GM12878 (cell line): ENCODE measurements around the gene UXS1. TPM values are rescaled to one million over a fixed set of nuclear protein-coding genes. Genes with fewer than 3 reads are reported as not detected.
A peak's percentile ranks its signal among the peaks of the same experiment; 100 is the strongest.

Experiments
- ATAC-seq: fragments of 200-7000 bp; cut with Tn5 transposase; 3 replicates; pipeline ENCODE4 v1.9.1; 2020; ENCODE audit warnings: mild to moderate bottlenecking, moderate library complexity
- BruUV-seq: library from RNA; stranded (reverse); fragments of 400-500 nt; replicated peaks from 2 replicates; lab custom pipeline; 2021; lab: Mats Ljungman, UMichigan
- CTCF ChIA-PET: fragments of 300-600 bp; sonication (Branson Sonifier 250); formaldehyde crosslinking; extraction: SDS; loops from one replicate; lab custom pipeline; 2021; ENCODE audit warnings: inconsistent platforms; lab: Yijun Ruan, JAX
- POLR2A ChIA-PET: fragments of 350-600 bp; formaldehyde crosslinking; extraction: SDS; loops from one replicate; lab custom pipeline; 2021; ENCODE audit warnings: inconsistent platforms; lab: Charles Lee
- RAD21 ChIA-PET: fragments of 300-600 bp; sonication (Branson Sonifier 250); formaldehyde crosslinking; loops from one replicate; lab custom pipeline; 2023; ENCODE audit warnings: antibody characterized with exemption; ENCODE audit not compliant: unreplicated experiment; lab: Charles Lee
- SMC1A ChIA-PET: fragments of 300-600 bp; sonication (Branson Sonifier 250); formaldehyde crosslinking; loops from one replicate; lab custom pipeline; 2023; ENCODE audit not compliant: unreplicated experiment, uncharacterized antibody; lab: Charles Lee
- DNase-seq: peaks from one replicate; pipeline ENCODE4 v3.0.0-alpha.2; 2011; ENCODE audit warnings: low read depth, low spot score
- FAIRE-seq: peaks from 3 replicates; lab custom pipeline; 2011; peaks lifted over from hg19 to GRCh38; lab: Jason Lieb, UNC
- H2AFZ ChIP-seq: 2 replicates; pipeline ENCODE4 v1.6.0; 2011; ENCODE audit warnings: low read depth, low read length, control low read depth; ENCODE audit not compliant: control insufficient read depth
- H3K27ac ChIP-seq: 2 replicates; pipeline ENCODE4 v1.5.1; 2011; ENCODE audit warnings: control low read depth; ENCODE audit not compliant: control insufficient read depth, insufficient read depth
- H3K27me3 ChIP-seq, 2 experiments: replicated peaks in 1 of 2; 2 replicates each; pipeline versions ENCODE4 v1.6.0 to v1.6.1; 2011; ENCODE audit warnings: low read length in 1 of 2; ENCODE audit not compliant: control insufficient read depth in 2 of 2, insufficient read depth in 2 of 2
- H3K36me3 ChIP-seq, 2 experiments: 2 replicates each; pipeline ENCODE4 v1.5.1; 2011; ENCODE audit warnings: low read length in 1 of 2; ENCODE audit not compliant: control insufficient read depth in 2 of 2, insufficient read depth in 2 of 2
- H3K4me1 ChIP-seq: 2 replicates; pipeline ENCODE4 v1.6.1; 2011; ENCODE audit warnings: mild to moderate bottlenecking, low read length, moderate library complexity, mixed read lengths; ENCODE audit not compliant: control insufficient read depth, insufficient read depth
- H3K4me2 ChIP-seq: 2 replicates; pipeline ENCODE4 v1.6.0; 2011; ENCODE audit warnings: control low read depth; ENCODE audit not compliant: control insufficient read depth, insufficient read depth
- H3K4me3 ChIP-seq: fragments of 200-600 bp; sonication (generic); 2 replicates; pipeline ENCODE4 v1.5.1; 2016
- H3K79me2 ChIP-seq: 2 replicates; pipeline ENCODE4 v1.6.0; 2011; ENCODE audit warnings: low read length; ENCODE audit not compliant: control insufficient read depth, insufficient read depth
- H3K9ac ChIP-seq: 2 replicates; pipeline ENCODE4 v1.8.0; 2011; ENCODE audit warnings: low read length, control low read depth, mixed read lengths; ENCODE audit not compliant: control insufficient read depth, insufficient read depth
- H3K9me3 ChIP-seq: replicated peaks from 3 replicates; pipeline ENCODE4 v1.5.1; 2011; ENCODE audit warnings: mild to moderate bottlenecking, low read length; ENCODE audit not compliant: control insufficient read depth, insufficient read depth
- H4K20me1 ChIP-seq: 2 replicates; pipeline ENCODE4 v1.6.0; 2011; ENCODE audit not compliant: control insufficient read depth, insufficient read depth
- IKZF2 ChIP-seq, 2 experiments: fragments of 450-650 bp; IDR thresholded peaks; 2 replicates each; pipeline ENCODE4 v1.6.1; 2017; ENCODE audit warnings: mild to moderate bottlenecking in 2 of 2, moderate library complexity in 2 of 2
- NFXL1 ChIP-seq: fragments of 450-650 bp; IDR thresholded peaks from 2 replicates; pipeline ENCODE4 v1.6.1; 2017; ENCODE audit warnings: antibody characterized with exemption, mild to moderate bottlenecking, borderline replicate concordance
- POLR2A ChIP-seq: IDR thresholded peaks from 2 replicates; pipeline ENCODE4 v1.6.1; 2011; ENCODE audit warnings: low read depth, mild to moderate bottlenecking, low read length
- SMARCA5 ChIP-seq: fragments of 450-650 bp; IDR thresholded peaks from 2 replicates; pipeline ENCODE4 v1.6.1; 2017; ENCODE audit warnings: mild to moderate bottlenecking
- SPI1 ChIP-seq: IDR thresholded peaks from 2 replicates; pipeline ENCODE4 v1.6.1; 2011; ENCODE audit warnings: low read depth, mild to moderate bottlenecking, low read length, moderate library complexity, borderline replicate concordance; ENCODE audit not compliant: insufficient read depth
- STAT1 ChIP-seq: fragments of 450-650 bp; conservative IDR thresholded peaks from 2 replicates; pipeline ENCODE4 v1.6.1; 2014; ENCODE audit warnings: antibody characterized with exemption, mild to moderate bottlenecking
- WGBS: methylation state at CpG from one replicate; pipeline ENCODE4 v1.1.6; 2016; ENCODE audit warnings: low lambda C conversion rate; ENCODE audit not compliant: insufficient replicate concordance, insufficient coverage; ENCODE audit errors: missing lambda C conversion rate; 5-methylcytosine and 5-hydroxymethylcytosine counted together
- in situ Hi-C: fragments of 300-500 bp; cut with MboI; formaldehyde crosslinking; loops from 9 replicates; pipeline ENCODE4 v1.14.3; 2018; ENCODE audit warnings: mixed read lengths
- intact Hi-C: fragments of 100-400 bp; cut with micrococcal nuclease; formaldehyde crosslinking; loops from one replicate; pipeline ENCODE4 v1.14.2; 2022; ENCODE audit not compliant: unreplicated experiment
- polyA plus RNA-seq, 11 experiments: library from polyadenylated mRNA; depleted of rRNA in 4 of 11; unstranded in 6 of 11; stranded (reverse) in 5 of 11; fragments of >200 nt; fragmentation: Nextera tagmentation in 4 of 11; fragmentation: Illumina TruSeq in 1 of 11; extraction: Ambion mirVana in 4 of 11; extraction: Trizol in 1 of 11; gene quantifications; 1 replicate in 1 of 11; 2 replicates in 10 of 11; pipeline versions ENCODE4 v1.2.1 to v1.2.3, GENCODE V29; 2011 to 2016; ENCODE audit warnings: inconsistent platforms in 2 of 11, missing spikeins in 2 of 11, low read depth in 1 of 11
- total RNA-seq, 4 experiments: library from RNA; depleted of rRNA in 3 of 4; stranded (reverse); fragments of >200 nt in 3 of 4; fragmentation: Illumina TruSeq in 1 of 4; extraction: Trizol in 1 of 4; gene quantifications; 2 replicates each; pipeline versions ENCODE4 v1.2.1 to v1.2.3, GENCODE V29; 2013 to 2021
- TF ChIP-seq, protein P1 (sequence below): fragments of 450-650 bp; IDR thresholded peaks from 2 replicates; pipeline ENCODE4 v1.6.1; 2017; ENCODE audit warnings: antibody characterized with exemption, mild to moderate bottlenecking, moderate library complexity
- TF ChIP-seq, protein P2 (sequence below): IDR thresholded peaks from 2 replicates; pipeline ENCODE4 v1.6.1; 2012; ENCODE audit warnings: low read depth, low read length, improper control_type of control experiment
- TF ChIP-seq, protein P3 (sequence below): fragments of 450-650 bp; IDR thresholded peaks from 2 replicates; pipeline ENCODE4 v1.6.1; 2016; ENCODE audit warnings: mild to moderate bottlenecking, moderate library complexity, borderline replicate concordance
- TF ChIP-seq, protein P4 (sequence below): fragments of 450-650 bp; IDR thresholded peaks from 2 replicates; pipeline ENCODE4 v1.6.1; 2017; ENCODE audit warnings: mild to moderate bottlenecking, moderate library complexity

The UXS1 gene
- total and polyA plus RNA-seq, 10 of the 15 experiments (the other 5 are each of a cell fraction or from before 2014, with no cell fraction given), result 6.0 to 25.4 (median 24.0) TPM

DNA sequence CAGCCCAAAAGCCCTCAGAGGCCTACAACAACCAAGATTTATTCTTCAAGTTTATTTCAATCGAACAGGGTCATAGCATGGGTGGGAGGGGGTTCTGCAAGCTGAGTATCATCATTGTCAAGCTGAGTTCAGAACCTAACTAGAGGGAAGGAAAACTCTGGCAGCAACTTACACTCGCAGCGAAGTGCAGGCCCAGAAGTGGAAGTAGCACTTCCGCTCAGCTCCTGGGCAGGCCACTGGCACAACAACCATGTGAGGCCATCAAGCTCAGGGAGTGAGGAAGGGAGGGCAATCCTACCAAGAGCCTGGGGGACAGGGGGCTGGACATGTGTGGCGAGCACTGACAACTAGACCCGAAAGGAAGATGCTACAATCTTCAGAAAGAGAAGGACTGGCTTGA lies 4.8 kb downstream of the UXS1 start:
- H3K4me3 ChIP-seq, result peak overlapping the region; percentile 41; the same call in 1 of the 2 replicates
- no peak for FAIRE-seq
- peak overlapping the region; percentile 72 for H3K27ac ChIP-seq
- no peaks in the 10 kb centered on the region for H3K9me3 ChIP-seq
- peaks cover 18% of the 10 kb centered on the region for H3K4me1 ChIP-seq
- H3K27me3 ChIP-seq, result no peaks in the 10 kb centered on the region
- ChIA-PET CTCF (no interaction called here), SMC1A (no interaction called here), POLR2A (interaction anchor here (0.6 kb wide), 1 partner anchor 48 kb away, joined by 3 read pairs; no protein-coding TSS in a partner anchor), RAD21 (no interaction called here)
- intact Hi-C loops (no loop called here), in situ Hi-C loops (loop anchor here (10.0 kb wide), 1 partner anchor 845 kb away; no protein-coding TSS in a partner anchor)
- peak; percentile 31 for ATAC-seq
- no TSS peak for BruUV-seq
- no peak for DNase-seq
- peaks cover 59% of the 10 kb centered on the region for H3K79me2 ChIP-seq
- no peaks in the 10 kb centered on the region for H4K20me1 ChIP-seq
- H3K36me3 ChIP-seq, result no peaks in the 10 kb centered on the region
- peak overlapping the region; percentile 65 for H2AFZ ChIP-seq
- peak overlapping the region; percentile 65 for H3K9ac ChIP-seq
- H3K4me2 ChIP-seq, result peak overlapping the region; percentile 79
- 81% methylated on average over 6 of the region's 6 CpGs for WGBS
- TF ChIP-seq, protein P1, sequence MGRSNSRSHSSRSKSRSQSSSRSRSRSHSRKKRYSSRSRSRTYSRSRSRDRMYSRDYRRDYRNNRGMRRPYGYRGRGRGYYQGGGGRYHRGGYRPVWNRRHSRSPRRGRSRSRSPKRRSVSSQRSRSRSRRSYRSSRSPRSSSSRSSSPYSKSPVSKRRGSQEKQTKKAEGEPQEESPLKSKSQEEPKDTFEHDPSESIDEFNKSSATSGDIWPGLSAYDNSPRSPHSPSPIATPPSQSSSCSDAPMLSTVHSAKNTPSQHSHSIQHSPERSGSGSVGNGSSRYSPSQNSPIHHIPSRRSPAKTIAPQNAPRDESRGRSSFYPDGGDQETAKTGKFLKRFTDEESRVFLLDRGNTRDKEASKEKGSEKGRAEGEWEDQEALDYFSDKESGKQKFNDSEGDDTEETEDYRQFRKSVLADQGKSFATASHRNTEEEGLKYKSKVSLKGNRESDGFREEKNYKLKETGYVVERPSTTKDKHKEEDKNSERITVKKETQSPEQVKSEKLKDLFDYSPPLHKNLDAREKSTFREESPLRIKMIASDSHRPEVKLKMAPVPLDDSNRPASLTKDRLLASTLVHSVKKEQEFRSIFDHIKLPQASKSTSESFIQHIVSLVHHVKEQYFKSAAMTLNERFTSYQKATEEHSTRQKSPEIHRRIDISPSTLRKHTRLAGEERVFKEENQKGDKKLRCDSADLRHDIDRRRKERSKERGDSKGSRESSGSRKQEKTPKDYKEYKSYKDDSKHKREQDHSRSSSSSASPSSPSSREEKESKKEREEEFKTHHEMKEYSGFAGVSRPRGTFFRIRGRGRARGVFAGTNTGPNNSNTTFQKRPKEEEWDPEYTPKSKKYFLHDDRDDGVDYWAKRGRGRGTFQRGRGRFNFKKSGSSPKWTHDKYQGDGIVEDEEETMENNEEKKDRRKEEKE, result no peak
- TF ChIP-seq, protein P2, sequence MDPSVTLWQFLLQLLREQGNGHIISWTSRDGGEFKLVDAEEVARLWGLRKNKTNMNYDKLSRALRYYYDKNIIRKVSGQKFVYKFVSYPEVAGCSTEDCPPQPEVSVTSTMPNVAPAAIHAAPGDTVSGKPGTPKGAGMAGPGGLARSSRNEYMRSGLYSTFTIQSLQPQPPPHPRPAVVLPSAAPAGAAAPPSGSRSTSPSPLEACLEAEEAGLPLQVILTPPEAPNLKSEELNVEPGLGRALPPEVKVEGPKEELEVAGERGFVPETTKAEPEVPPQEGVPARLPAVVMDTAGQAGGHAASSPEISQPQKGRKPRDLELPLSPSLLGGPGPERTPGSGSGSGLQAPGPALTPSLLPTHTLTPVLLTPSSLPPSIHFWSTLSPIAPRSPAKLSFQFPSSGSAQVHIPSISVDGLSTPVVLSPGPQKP, result no peak
- TF ChIP-seq, protein P3, sequence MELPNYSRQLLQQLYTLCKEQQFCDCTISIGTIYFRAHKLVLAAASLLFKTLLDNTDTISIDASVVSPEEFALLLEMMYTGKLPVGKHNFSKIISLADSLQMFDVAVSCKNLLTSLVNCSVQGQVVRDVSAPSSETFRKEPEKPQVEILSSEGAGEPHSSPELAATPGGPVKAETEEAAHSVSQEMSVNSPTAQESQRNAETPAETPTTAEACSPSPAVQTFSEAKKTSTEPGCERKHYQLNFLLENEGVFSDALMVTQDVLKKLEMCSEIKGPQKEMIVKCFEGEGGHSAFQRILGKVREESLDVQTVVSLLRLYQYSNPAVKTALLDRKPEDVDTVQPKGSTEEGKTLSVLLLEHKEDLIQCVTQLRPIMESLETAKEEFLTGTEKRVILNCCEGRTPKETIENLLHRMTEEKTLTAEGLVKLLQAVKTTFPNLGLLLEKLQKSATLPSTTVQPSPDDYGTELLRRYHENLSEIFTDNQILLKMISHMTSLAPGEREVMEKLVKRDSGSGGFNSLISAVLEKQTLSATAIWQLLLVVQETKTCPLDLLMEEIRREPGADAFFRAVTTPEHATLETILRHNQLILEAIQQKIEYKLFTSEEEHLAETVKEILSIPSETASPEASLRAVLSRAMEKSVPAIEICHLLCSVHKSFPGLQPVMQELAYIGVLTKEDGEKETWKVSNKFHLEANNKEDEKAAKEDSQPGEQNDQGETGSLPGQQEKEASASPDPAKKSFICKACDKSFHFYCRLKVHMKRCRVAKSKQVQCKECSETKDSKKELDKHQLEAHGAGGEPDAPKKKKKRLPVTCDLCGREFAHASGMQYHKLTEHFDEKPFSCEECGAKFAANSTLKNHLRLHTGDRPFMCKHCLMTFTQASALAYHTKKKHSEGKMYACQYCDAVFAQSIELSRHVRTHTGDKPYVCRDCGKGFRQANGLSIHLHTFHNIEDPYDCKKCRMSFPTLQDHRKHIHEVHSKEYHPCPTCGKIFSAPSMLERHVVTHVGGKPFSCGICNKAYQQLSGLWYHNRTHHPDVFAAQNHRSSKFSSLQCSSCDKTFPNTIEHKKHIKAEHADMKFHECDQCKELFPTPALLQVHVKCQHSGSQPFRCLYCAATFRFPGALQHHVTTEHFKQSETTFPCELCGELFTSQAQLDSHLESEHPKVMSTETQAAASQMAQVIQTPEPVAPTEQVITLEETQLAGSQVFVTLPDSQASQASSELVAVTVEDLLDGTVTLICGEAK, result no peak; the same call in 1 of the 2 replicates
- TF ChIP-seq SPI1 (peak; percentile 78; the same call in 1 of the 2 replicates), STAT1 (no peak), IKZF2 (IDR thresholded peaks at IDR 0.05) (peak in 1 of 2 experiments; percentile 7; a peak in 1 of 4 replicates), SMARCA5 (no peak), NFXL1 (no peak), POLR2A (0 out of 2 replicates have a peak, but pooled peaks have one; percentile 34)
- TF ChIP-seq, protein P4, sequence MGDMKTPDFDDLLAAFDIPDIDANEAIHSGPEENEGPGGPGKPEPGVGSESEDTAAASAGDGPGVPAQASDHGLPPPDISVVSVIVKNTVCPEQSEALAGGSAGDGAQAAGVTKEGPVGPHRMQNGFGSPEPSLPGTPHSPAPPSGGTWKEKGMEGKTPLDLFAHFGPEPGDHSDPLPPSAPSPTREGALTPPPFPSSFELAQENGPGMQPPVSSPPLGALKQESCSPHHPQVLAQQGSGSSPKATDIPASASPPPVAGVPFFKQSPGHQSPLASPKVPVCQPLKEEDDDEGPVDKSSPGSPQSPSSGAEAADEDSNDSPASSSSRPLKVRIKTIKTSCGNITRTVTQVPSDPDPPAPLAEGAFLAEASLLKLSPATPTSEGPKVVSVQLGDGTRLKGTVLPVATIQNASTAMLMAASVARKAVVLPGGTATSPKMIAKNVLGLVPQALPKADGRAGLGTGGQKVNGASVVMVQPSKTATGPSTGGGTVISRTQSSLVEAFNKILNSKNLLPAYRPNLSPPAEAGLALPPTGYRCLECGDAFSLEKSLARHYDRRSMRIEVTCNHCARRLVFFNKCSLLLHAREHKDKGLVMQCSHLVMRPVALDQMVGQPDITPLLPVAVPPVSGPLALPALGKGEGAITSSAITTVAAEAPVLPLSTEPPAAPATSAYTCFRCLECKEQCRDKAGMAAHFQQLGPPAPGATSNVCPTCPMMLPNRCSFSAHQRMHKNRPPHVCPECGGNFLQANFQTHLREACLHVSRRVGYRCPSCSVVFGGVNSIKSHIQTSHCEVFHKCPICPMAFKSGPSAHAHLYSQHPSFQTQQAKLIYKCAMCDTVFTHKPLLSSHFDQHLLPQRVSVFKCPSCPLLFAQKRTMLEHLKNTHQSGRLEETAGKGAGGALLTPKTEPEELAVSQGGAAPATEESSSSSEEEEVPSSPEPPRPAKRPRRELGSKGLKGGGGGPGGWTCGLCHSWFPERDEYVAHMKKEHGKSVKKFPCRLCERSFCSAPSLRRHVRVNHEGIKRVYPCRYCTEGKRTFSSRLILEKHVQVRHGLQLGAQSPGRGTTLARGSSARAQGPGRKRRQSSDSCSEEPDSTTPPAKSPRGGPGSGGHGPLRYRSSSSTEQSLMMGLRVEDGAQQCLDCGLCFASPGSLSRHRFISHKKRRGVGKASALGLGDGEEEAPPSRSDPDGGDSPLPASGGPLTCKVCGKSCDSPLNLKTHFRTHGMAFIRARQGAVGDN, result peak; percentile 87
